Measurements from ENCODE around the gene PPM1H.

DNA sequence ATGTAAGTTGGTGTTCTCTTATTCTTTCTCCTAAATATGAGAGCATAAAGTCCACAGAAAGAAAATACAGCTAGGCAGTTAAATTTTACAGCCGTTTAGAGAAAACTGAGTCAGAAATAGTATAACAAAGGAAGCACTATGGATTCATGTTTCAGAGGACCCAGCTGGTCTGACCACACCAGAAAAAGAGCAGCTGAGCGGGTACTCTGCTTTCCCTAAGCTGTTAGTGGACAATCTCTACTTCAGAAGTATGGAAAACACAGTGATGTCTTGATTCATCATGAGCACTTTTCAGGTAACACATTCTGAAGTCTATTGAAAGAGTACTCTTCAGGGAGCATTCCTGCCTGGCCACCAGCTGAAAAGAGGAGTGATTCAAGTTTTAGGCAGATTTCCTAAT lies 12.4 kb downstream of the PPM1H start:
- TF ChIP-seq, protein P1, sequence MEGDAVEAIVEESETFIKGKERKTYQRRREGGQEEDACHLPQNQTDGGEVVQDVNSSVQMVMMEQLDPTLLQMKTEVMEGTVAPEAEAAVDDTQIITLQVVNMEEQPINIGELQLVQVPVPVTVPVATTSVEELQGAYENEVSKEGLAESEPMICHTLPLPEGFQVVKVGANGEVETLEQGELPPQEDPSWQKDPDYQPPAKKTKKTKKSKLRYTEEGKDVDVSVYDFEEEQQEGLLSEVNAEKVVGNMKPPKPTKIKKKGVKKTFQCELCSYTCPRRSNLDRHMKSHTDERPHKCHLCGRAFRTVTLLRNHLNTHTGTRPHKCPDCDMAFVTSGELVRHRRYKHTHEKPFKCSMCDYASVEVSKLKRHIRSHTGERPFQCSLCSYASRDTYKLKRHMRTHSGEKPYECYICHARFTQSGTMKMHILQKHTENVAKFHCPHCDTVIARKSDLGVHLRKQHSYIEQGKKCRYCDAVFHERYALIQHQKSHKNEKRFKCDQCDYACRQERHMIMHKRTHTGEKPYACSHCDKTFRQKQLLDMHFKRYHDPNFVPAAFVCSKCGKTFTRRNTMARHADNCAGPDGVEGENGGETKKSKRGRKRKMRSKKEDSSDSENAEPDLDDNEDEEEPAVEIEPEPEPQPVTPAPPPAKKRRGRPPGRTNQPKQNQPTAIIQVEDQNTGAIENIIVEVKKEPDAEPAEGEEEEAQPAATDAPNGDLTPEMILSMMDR (conservative IDR thresholded peaks at IDR 0.05; ENCODE audit: low read length), result no peak
- TF ChIP-seq EZH2phosphoT487 (IDR thresholded peaks at IDR 0.05; ENCODE audit: borderline replicate concordance), result no peak

All from Loucy (cell line).